A549 treated with RU486 at 1 μM for 4 hours (cell line): ENCODE results near the gene POLR2H. TPM values are rescaled to one million over a fixed set of nuclear protein-coding genes. Genes with fewer than 3 reads are reported as not detected.

Source experiments
- total RNA-seq: library from RNA; stranded (reverse); fragments of 200-300 nt; extraction: Qiagen RNA extraction; gene quantifications from 5 replicates; pipeline ENCODE4 v1.2.3, GENCODE V29; 2022; ENCODE audit warnings: low read depth

POLR2H gene
- total RNA-seq, result 72.7 to 79.0 TPM (median 75.1 TPM) in 5 replicates

GRCh38 chr3:184361532-184361931 is at the start of gene POLR2H, which contains the start of gene CLCN2:
POLR2H (plus strand) TSS chr3:184361710; CDS start chr3:184363493, 1,783 bp downstream.
CLCN2 (minus strand) TSS chr3:184361605; CDS start chr3:184361479, 126 bp downstream.

GRCh38 chr3:184314363-184314699 is 47.2 kb upstream of the POLR2H start, which contains the start of gene EIF4G1:
EIF4G1 (plus strand) TSS chr3:184314606; CDS start chr3:184315797, 1,191 bp downstream.

GRCh38 chr3:184337399-184337714 is 24.2 kb upstream of the POLR2H start, which contains the start of gene FAM131A:
FAM131A (plus strand) TSS chr3:184337600; CDS start chr3:184337631, 31 bp downstream.

GRCh38 chr3:184377882-184378445 is 16.5 kb downstream of the POLR2H start, which contains the start of gene THPO:
THPO (minus strand) TSS chr3:184378207; CDS start chr3:184376259, 1,948 bp downstream.

GRCh38 chr3:184379358-184380184 is 18.1 kb downstream of the POLR2H start, which contains the start of gene CHRD:
CHRD (plus strand) TSS chr3:184380054; CDS start chr3:184380319, 265 bp downstream.

Other genes with a start within 250 kb of the POLR2H start
- 27.3 to 30.4 TPM (median 28.5 TPM) in 5 replicates for gene EIF2B5, start 226.4 kb upstream of the POLR2H start, total RNA-seq
- 17.4 to 26.4 TPM (median 25.2 TPM) in 5 replicates for gene DVL3, start 206.3 kb upstream of the POLR2H start, total RNA-seq
- gene AP2M1, start 186.9 kb upstream of the POLR2H start, total RNA-seq, result 292 to 335 TPM (median 319 TPM) in 5 replicates
- gene ABCF3, start 175.5 kb upstream of the POLR2H start, total RNA-seq, result 33.3 to 36.1 TPM (median 34.4 TPM) in 5 replicates
- 0.24 to 0.54 TPM (median 0.44 TPM) in 5 replicates for gene VWA5B2, start 132.1 kb upstream of the POLR2H start, total RNA-seq
- gene ALG3, start 112.7 kb upstream of the POLR2H start, total RNA-seq, result 54.1 to 81.7 TPM (median 74.6 TPM) in 5 replicates
- 8.7 to 14.7 TPM (median 12.7 TPM) in 5 replicates for gene EEF1AKMT4, start 112.0 kb upstream of the POLR2H start, total RNA-seq
- gene CAMK2N2, start 100.2 kb upstream of the POLR2H start, total RNA-seq, result 0.72 to 1.6 TPM (median 1.3 TPM) in 5 replicates
- not detected in 5 replicates for gene ECE2, start 85.7 kb upstream of the POLR2H start, total RNA-seq
- 323 to 418 TPM (median 327 TPM) in 5 replicates for gene PSMD2, start 62.5 kb upstream of the POLR2H start, total RNA-seq
- 253 to 285 TPM (median 259 TPM) in 5 replicates for gene EIF4G1, start 47.1 kb upstream of the POLR2H start, total RNA-seq
- gene FAM131A, start 24.1 kb upstream of the POLR2H start, total RNA-seq, result 7.5 to 11.3 TPM (median 10.3 TPM) in 5 replicates
- 4.1 to 6.6 TPM (median 5.4 TPM) in 5 replicates for gene CLCN2, start 105 bp upstream of the POLR2H start, total RNA-seq
- not detected in 5 replicates for gene THPO, start 16.5 kb downstream of the POLR2H start, total RNA-seq
- gene CHRD, start 18.3 kb downstream of the POLR2H start, total RNA-seq, result 0.11 to 0.37 TPM (median 0.27 TPM) in 5 replicates
- 0.23 to 0.51 TPM (median 0.35 TPM) in 5 replicates for gene EPHB3, start 200.1 kb downstream of the POLR2H start, total RNA-seq